B cell (primary cell): ENCODE data around the gene PLVAP. TPM values are rescaled to one million over a fixed set of nuclear protein-coding genes. Genes with fewer than 3 reads are reported as not detected.
A peak's percentile ranks its signal among the peaks of the same experiment; 100 is the strongest.

Experiments
- ATAC-seq: fragments of 200-7000 bp; cut with Tn5 transposase; one replicate; pipeline ENCODE4 v1.10.0; 2021; ENCODE audit warnings: low read depth, mild to moderate bottlenecking, moderate number of reproducible peaks, moderate library complexity
- CTCF ChIA-PET: fragments of 350-600 bp; sonication (Branson Sonifier 250); formaldehyde crosslinking; loops from one replicate; lab custom pipeline; 2021; ENCODE audit warnings: antibody characterized with exemption, inconsistent platforms; lab: Charles Lee
- POLR2A ChIA-PET: fragments of 350-600 bp; sonication (Branson Sonifier 250); formaldehyde crosslinking; loops from one replicate; lab custom pipeline; 2021; ENCODE audit warnings: antibody characterized with exemption; lab: Charles Lee
- DNase-seq: peaks from one replicate; pipeline ENCODE4 v3.0.0; 2013
- H2AFZ ChIP-seq: 2 replicates; pipeline ENCODE4 v1.6.1; 2012; ENCODE audit warnings: mild to moderate bottlenecking, low read depth, low read length; ENCODE audit not compliant: insufficient read depth, poor library complexity, severe bottlenecking
- H3K27ac ChIP-seq, 2 donors: 1 replicate in 1 of 2; 2 replicates in 1 of 2; pipeline ENCODE4 v1.5.1; 2012 to 2013; ENCODE audit warnings: low read length in 2 of 2, mild to moderate bottlenecking in 2 of 2, moderate library complexity in 1 of 2
- H3K27me3 ChIP-seq, 4 experiments: fragments of 200-600 bp in 1 of 4; sonication (generic) in 1 of 4; replicated peaks in 1 of 4; 1 replicate in 2 of 4; 2 replicates in 2 of 4; pipeline versions ENCODE4 v1.6.1 to v1.7.0; 2013 to 2016; ENCODE audit warnings: low read length in 3 of 4, mild to moderate bottlenecking in 2 of 4, mixed read lengths in 1 of 4, moderate library complexity in 1 of 4; ENCODE audit not compliant: insufficient read depth in 4 of 4, control insufficient read depth in 3 of 4; ENCODE audit errors: control extremely low read depth in 1 of 4
- H3K36me3 ChIP-seq, 2 experiments: replicated peaks in 1 of 2; 1 replicate in 1 of 2; 2 replicates in 1 of 2; pipeline versions ENCODE4 v1.6.1 to v1.7.1; 2013; ENCODE audit warnings: low read length in 1 of 2; ENCODE audit not compliant: insufficient read depth in 2 of 2, control insufficient read depth in 1 of 2; ENCODE audit errors: control extremely low read depth in 1 of 2, extremely low read depth in 1 of 2
- H3K4me1 ChIP-seq, 2 donors: fragments of 200-600 bp in 1 of 2; sonication (generic) in 1 of 2; 1 replicate in 1 of 2; 2 replicates in 1 of 2; pipeline versions ENCODE4 v1.5.1 to v1.6.1; 2013 to 2017; ENCODE audit warnings: low read length in 2 of 2; ENCODE audit not compliant: control insufficient read depth in 2 of 2, insufficient read depth in 2 of 2
- H3K4me2 ChIP-seq: replicated peaks from 2 replicates; pipeline ENCODE3; 2012; ENCODE audit warnings: mild to moderate bottlenecking, low read depth, low read length; ENCODE audit not compliant: poor library complexity, severe bottlenecking
- H3K4me3 ChIP-seq, 5 experiments: fragments of 200-600 bp in 1 of 5; sonication (generic) in 1 of 5; 1 replicate in 3 of 5; 2 replicates in 2 of 5; pipeline versions ENCODE4 v1.5.1 to v1.7.0; 2011 to 2016; ENCODE audit warnings: low read length in 4 of 5, mild to moderate bottlenecking in 4 of 5, low read depth in 2 of 5, control low read depth in 1 of 5, moderate library complexity in 1 of 5; ENCODE audit not compliant: insufficient read depth in 1 of 5; ENCODE audit errors: control extremely low read depth in 1 of 5, extremely low read depth in 1 of 5
- H3K79me2 ChIP-seq: fragments of 200-600 bp; sonication (generic); one replicate; pipeline ENCODE4 v1.6.0; 2016; ENCODE audit warnings: low read length; ENCODE audit not compliant: control insufficient read depth, insufficient read depth
- H3K9ac ChIP-seq: fragments of 200-600 bp; sonication (generic); 2 replicates; pipeline ENCODE4 v1.6.1; 2017; ENCODE audit warnings: mild to moderate bottlenecking, low read length, moderate library complexity
- H3K9me3 ChIP-seq, 3 donors: one replicate each; pipeline versions ENCODE4 v1.6.1 to v1.7.1; 2013; ENCODE audit warnings: low read length in 2 of 3; ENCODE audit not compliant: control insufficient read depth in 2 of 3, insufficient read depth in 1 of 3; ENCODE audit errors: control extremely low read depth in 1 of 3
- H4K20me1 ChIP-seq: 2 replicates; pipeline ENCODE4 v1.6.0; 2012; ENCODE audit warnings: mild to moderate bottlenecking, low read length; ENCODE audit not compliant: insufficient read depth, control insufficient read depth, poor library complexity, severe bottlenecking
- H3K27ac Mint-ChIP-seq: one replicate; pipeline ENCODE4 v1.8.0; 2021; ENCODE audit warnings: mixed read lengths
- H3K27me3 Mint-ChIP-seq: one replicate; pipeline ENCODE4 v1.8.0; 2021; ENCODE audit warnings: mixed read lengths
- H3K4me1 Mint-ChIP-seq: one replicate; pipeline ENCODE4 v1.8.0; 2021; ENCODE audit warnings: mixed read lengths
- H3K4me3 Mint-ChIP-seq: one replicate; pipeline ENCODE4 v1.8.0; 2021; ENCODE audit warnings: mixed read lengths
- H3K9me3 Mint-ChIP-seq: one replicate; pipeline ENCODE4 v1.8.0; 2022; ENCODE audit warnings: mixed read lengths; ENCODE audit not compliant: insufficient read depth
- EZH2 ChIP-seq: IDR thresholded peaks from 2 replicates; pipeline ENCODE4 v1.6.1; 2012; ENCODE audit warnings: borderline replicate concordance, low read depth, mild to moderate bottlenecking, moderate library complexity, low read length; ENCODE audit not compliant: insufficient read depth, poor library complexity, severe bottlenecking
- WGBS: methylation state at CpG from one replicate; pipeline ENCODE4 v1.1.5; 2013; ENCODE audit warnings: missing lambda C conversion rate; ENCODE audit not compliant: insufficient coverage; 5-methylcytosine and 5-hydroxymethylcytosine counted together
- intact Hi-C: fragments of 100-400 bp; cut with micrococcal nuclease; formaldehyde crosslinking; loops from one replicate; pipeline ENCODE4 v1.10.0; 2022
- polyA plus RNA-seq: library from polyadenylated mRNA; depleted of rRNA; stranded (reverse); fragments of >200 nt; gene quantifications from 2 replicates; pipeline ENCODE4 v1.2.3, GENCODE V29; 2012
- total RNA-seq, 2 donors: library from RNA; stranded (reverse); fragments of 120-200 nt in 1 of 2; gene quantifications; 1 replicate in 1 of 2; 2 replicates in 1 of 2; pipeline versions ENCODE4 v1.2.3 to v1.2.4, GENCODE V29; 2013 to 2022
- TF ChIP-seq, protein P1 (sequence below): fragments of 200-600 bp; IDR thresholded peaks from one replicate; pipeline ENCODE4 v1.8.0; 2022; ENCODE audit warnings: antibody characterized with exemption, mild to moderate bottlenecking

PLVAP gene
- total and polyA plus RNA-seq, 2 donors (not counting 1 experiment from before 2014, with no cell fraction given): 0.06 TPM; not detected in 1

DNA sequence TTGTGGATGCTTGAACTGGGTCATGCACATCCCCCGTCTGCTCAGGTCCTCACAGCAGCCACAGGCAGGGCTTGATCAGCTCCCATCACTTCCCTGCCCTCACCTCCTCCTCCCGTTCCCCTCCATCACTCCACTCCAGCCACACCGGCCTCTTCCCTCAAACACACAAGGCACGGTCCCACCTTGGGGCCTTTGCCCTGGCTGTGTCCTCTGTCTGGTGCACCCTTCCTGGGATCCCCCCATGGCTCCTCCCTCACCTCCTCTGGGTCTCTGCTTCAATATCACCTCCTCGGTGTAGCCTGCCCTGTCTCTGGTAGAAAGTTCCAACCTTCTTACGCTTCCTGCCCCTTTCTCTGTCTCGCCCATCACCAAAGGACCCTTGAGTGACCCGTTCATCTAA lies 23.8 kb downstream of the PLVAP start:
- POLR2A ChIA-PET: no interaction called here
- H3K27me3 ChIP-seq: peaks cover 0 to 32% (median 12%) of the 10 kb centered on the region in 4 experiments
- no peaks in the 10 kb centered on the region for H3K36me3 ChIP-seq
- Mint-ChIP-seq H3K27ac (peak overlapping the region; percentile 15), H3K4me3 (no peak overlapping the region), H3K9me3 (no peaks in the 10 kb centered on the region), H3K27me3 (peaks cover 36% of the 10 kb centered on the region), H3K4me1 (no peaks in the 10 kb centered on the region)
- no peak overlapping the region for H3K9ac ChIP-seq
- TF ChIP-seq, protein P1, sequence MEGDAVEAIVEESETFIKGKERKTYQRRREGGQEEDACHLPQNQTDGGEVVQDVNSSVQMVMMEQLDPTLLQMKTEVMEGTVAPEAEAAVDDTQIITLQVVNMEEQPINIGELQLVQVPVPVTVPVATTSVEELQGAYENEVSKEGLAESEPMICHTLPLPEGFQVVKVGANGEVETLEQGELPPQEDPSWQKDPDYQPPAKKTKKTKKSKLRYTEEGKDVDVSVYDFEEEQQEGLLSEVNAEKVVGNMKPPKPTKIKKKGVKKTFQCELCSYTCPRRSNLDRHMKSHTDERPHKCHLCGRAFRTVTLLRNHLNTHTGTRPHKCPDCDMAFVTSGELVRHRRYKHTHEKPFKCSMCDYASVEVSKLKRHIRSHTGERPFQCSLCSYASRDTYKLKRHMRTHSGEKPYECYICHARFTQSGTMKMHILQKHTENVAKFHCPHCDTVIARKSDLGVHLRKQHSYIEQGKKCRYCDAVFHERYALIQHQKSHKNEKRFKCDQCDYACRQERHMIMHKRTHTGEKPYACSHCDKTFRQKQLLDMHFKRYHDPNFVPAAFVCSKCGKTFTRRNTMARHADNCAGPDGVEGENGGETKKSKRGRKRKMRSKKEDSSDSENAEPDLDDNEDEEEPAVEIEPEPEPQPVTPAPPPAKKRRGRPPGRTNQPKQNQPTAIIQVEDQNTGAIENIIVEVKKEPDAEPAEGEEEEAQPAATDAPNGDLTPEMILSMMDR: no peak
- no peak for TF ChIP-seq EZH2
- intact Hi-C loops: no loop called here
- H3K79me2 ChIP-seq: no peaks in the 10 kb centered on the region
- no peak overlapping the region for H2AFZ ChIP-seq
- no peaks in the 10 kb centered on the region for H4K20me1 ChIP-seq
- H3K4me3 ChIP-seq: no peak overlapping the region
- no peaks in the 10 kb centered on the region for H3K4me1 ChIP-seq
- H3K4me2 ChIP-seq: no peak overlapping the region
- CTCF ChIA-PET: interaction anchor here (0.9 kb wide), 1 partner anchor 33 kb away, joined by 3 read pairs; no protein-coding TSS in a partner anchor
- no peaks in the 10 kb centered on the region for H3K9me3 ChIP-seq
- DNase-seq (no peak), ATAC-seq (no peak)
- H3K27ac ChIP-seq: no peak overlapping the region
- WGBS: 87% methylated on average over 8 of the region's 8 CpGs

DNA sequence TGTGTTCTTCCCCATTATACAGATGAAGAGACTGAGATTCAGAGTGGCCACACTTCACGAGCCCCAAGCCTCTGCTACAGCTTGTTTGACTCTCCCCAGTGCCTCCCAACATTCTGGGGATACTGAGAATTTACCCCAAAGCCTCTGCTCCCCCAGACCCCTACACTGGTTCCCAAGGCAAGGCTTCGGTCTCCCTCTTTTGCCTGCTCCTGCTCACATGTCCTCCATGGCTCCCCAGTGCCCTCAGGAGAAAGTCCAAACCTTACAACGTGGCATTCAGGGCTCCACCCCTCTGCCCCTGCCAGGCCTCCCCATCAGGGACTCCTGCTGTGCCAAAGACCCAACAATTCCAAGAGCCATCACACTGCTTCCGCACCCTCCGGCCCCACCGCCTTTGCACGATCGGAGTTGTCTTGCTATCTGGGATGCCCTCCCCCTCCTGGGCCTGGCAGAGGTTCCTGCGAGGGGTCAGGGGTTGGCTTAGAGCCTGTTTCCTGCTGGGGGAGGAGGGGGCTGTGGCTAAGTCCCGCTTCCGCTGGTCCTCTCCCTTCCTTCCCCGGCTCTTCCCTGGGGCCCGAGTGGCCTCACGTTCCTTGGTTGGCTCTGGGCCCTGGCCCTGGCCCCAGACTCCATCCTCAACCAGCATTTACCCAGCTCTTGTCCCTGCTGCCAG lies 24.4 kb downstream of the PLVAP start:
- peaks cover 39% of the 10 kb centered on the region for H3K27me3 Mint-ChIP-seq
- H3K27me3 ChIP-seq: peaks cover 0 to 38% (median 14%) of the 10 kb centered on the region in 4 experiments
- no peak overlapping the region for H3K27ac ChIP-seq
- no peak for DNase-seq
- CTCF ChIA-PET: no interaction called here
- H3K27ac Mint-ChIP-seq: peak overlapping the region; percentile 15
- no peak overlapping the region for H3K9ac ChIP-seq
- intact Hi-C loops: no loop called here
- H3K4me2 ChIP-seq: no peak overlapping the region
- H3K4me3 ChIP-seq: no peak overlapping the region
- no peaks in the 10 kb centered on the region for H4K20me1 ChIP-seq
- no peaks in the 10 kb centered on the region for H3K36me3 ChIP-seq
- TF ChIP-seq, protein P1: no peak
- no peak for TF ChIP-seq EZH2
- no peak overlapping the region for H3K4me3 Mint-ChIP-seq
- POLR2A ChIA-PET: no interaction called here
- no peaks in the 10 kb centered on the region for H3K79me2 ChIP-seq
- no peaks in the 10 kb centered on the region for H3K4me1 Mint-ChIP-seq
- no peaks in the 10 kb centered on the region for H3K9me3 Mint-ChIP-seq
- no peaks in the 10 kb centered on the region for H3K4me1 ChIP-seq
- no peak for ATAC-seq
- WGBS: 71% methylated on average over 11 of the region's 14 CpGs
- H3K9me3 ChIP-seq: no peaks in the 10 kb centered on the region
- H2AFZ ChIP-seq: no peak overlapping the region
